Measurements from ENCODE around the gene AHR.

Gene AHR

DNA sequence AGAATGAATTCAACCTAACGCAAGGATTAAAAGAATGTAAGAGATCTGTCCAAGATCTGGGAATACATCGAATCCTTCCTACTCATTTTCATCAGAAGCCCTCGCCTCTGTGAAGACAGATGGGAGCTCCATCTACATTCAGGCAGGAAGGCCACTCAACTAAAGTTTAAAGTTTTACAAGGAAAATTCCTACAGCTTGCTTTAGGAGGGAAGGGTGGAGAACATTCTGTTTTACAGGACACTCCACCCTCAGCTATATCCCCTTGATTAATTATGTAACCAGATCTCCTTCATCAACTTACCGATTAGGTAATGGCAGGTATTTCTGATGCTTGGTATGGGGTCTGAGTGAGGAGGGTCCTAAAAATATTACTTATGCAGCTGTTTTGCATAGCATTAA lies 5.6 kb upstream of the AHR start:
- CTCF ChIA-PET: interaction anchor here (1.3 kb wide), 1 partner anchor 15 kb away, joined by 4 read pairs; no protein-coding TSS in a partner anchor

GRCh38 chr7:17293481-17293880 lies 5.0 kb upstream of the AHR start:
- Histone ChIP-seq H3K27ac (ENCODE audit: extremely low read depth, low read depth, low read length) (no peak overlapping the region), H3K36me3 (ENCODE audit: control insufficient read depth in 2 of 2, insufficient read depth in 1 of 2, low read length in 2 of 2) (no peaks in the 10 kb centered on the region), H3K9me3 (ENCODE audit: control insufficient read depth, insufficient read depth, low read depth, low read length) (no peaks in the 10 kb centered on the region), H3K4me1 (ENCODE audit: control insufficient read depth, insufficient read depth, low read length) (peaks cover 7% of the 10 kb centered on the region; the same call in 1 of the 2 replicates), H3K4me3 (ENCODE audit: low read depth, low read length) (no peak overlapping the region)
- CTCF ChIA-PET: interaction anchor here (1.3 kb wide), 1 partner anchor 16 kb away, joined by 4 read pairs; no protein-coding TSS in a partner anchor
- POLR2A ChIA-PET: no interaction called here
- TF ChIP-seq ZNF146 (tag by site-specific recombination; IDR thresholded peaks at IDR 0.05) (no peak), ZNF571 (tag by site-specific recombination; IDR thresholded peaks at IDR 0.05) (no peak), ZNF48 (tag by site-specific recombination; IDR thresholded peaks at IDR 0.05) (no peak), ZSCAN23 (tag by site-specific recombination; IDR thresholded peaks at IDR 0.05) (no peak), ZNF37A (tag by site-specific recombination; IDR thresholded peaks at IDR 0.05) (no peak), ZNF600 (tag by site-specific recombination; IDR thresholded peaks at IDR 0.05) (no peak), ZNF324 (tag by site-specific recombination; IDR thresholded peaks at IDR 0.05) (no peak), ZNF211 (tag by site-specific recombination; IDR thresholded peaks at IDR 0.05; ENCODE audit: low read depth) (no peak), TRIM28 (IDR thresholded peaks at IDR 0.05; ENCODE audit: borderline replicate concordance, low read length) (no peak), SP3 (tag by site-specific recombination; IDR thresholded peaks at IDR 0.05) (no peak), KLF16 (tag by site-specific recombination; IDR thresholded peaks at IDR 0.05) (no peak), HOXA7 (CRISPR knock-in tag; IDR thresholded peaks at IDR 0.05; ENCODE audit: borderline replicate concordance) (no peak)
- TF ChIP-seq, protein P1, sequence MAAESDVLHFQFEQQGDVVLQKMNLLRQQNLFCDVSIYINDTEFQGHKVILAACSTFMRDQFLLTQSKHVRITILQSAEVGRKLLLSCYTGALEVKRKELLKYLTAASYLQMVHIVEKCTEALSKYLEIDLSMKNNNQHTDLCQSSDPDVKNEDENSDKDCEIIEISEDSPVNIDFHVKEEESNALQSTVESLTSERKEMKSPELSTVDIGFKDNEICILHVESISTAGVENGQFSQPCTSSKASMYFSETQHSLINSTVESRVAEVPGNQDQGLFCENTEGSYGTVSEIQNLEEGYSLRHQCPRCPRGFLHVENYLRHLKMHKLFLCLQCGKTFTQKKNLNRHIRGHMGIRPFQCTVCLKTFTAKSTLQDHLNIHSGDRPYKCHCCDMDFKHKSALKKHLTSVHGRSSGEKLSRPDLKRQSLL (tag by site-specific recombination; IDR thresholded peaks at IDR 0.05): no peak

More for the DNA sequence above, 5.6 kb upstream of the AHR start:
- POLR2A ChIA-PET: no interaction called here
- Histone ChIP-seq H3K27ac (ENCODE audit: extremely low read depth, low read depth, low read length) (no peak overlapping the region), H3K9me3 (ENCODE audit: control insufficient read depth, insufficient read depth, low read depth, low read length) (no peaks in the 10 kb centered on the region), H3K4me3 (ENCODE audit: low read depth, low read length) (no peak overlapping the region), H3K36me3 (ENCODE audit: control insufficient read depth in 2 of 2, insufficient read depth in 1 of 2, low read length in 2 of 2) (no peaks in the 10 kb centered on the region), H3K4me1 (ENCODE audit: control insufficient read depth, insufficient read depth, low read length) (peaks cover 7% of the 10 kb centered on the region; the same call in 1 of the 2 replicates)
- no peak for TF ChIP-seq ZNF837 (tag by site-specific recombination; IDR thresholded peaks at IDR 0.05)
- TF ChIP-seq ZNF610 (tag by site-specific recombination; IDR thresholded peaks at IDR 0.05; ENCODE audit: borderline replicate concordance): no peak
- TF ChIP-seq REPIN1 (tag by site-specific recombination; IDR thresholded peaks at IDR 0.05; ENCODE audit: low read depth): no peak

- Histone ChIP-seq H3K36me3 (ENCODE audit: control insufficient read depth in 2 of 2, insufficient read depth in 1 of 2, low read length in 2 of 2) (no peaks in the 10 kb centered on the region), H3K9me3 (ENCODE audit: control insufficient read depth, insufficient read depth, low read depth, low read length) (no peaks in the 10 kb centered on the region), H3K4me1 (ENCODE audit: control insufficient read depth, insufficient read depth, low read length) (peaks cover 6% of the 10 kb centered on the region), H3K4me3 (ENCODE audit: low read depth, low read length) (no peak overlapping the region), H3K27ac (ENCODE audit: extremely low read depth, low read depth, low read length) (no peak overlapping the region)
- POLR2A ChIA-PET: no interaction called here
- CTCF ChIA-PET: no interaction called here
- TF ChIP-seq OSR2 (tag by site-specific recombination; IDR thresholded peaks at IDR 0.05) (no peak), SALL2 (tag by site-specific recombination; IDR thresholded peaks at IDR 0.05; ENCODE audit: borderline replicate concordance) (no peak), ZNF555 (tag by site-specific recombination; conservative IDR thresholded peaks at IDR 0.05) (no peak), ZBTB1 (tag by site-specific recombination; IDR thresholded peaks at IDR 0.05) (no peak), OVOL3 (tag by site-specific recombination; IDR thresholded peaks at IDR 0.05) (no peak), ZNF302 (tag by site-specific recombination; IDR thresholded peaks at IDR 0.05; ENCODE audit: low read depth) (no peak), ZBTB10 (tag by site-specific recombination; IDR thresholded peaks at IDR 0.05) (no peak), ZFP37 (tag by site-specific recombination; IDR thresholded peaks at IDR 0.05) (no peak), ZNF280D (tag by site-specific recombination; IDR thresholded peaks at IDR 0.05) (no peak)
- TF ChIP-seq, protein P2, sequence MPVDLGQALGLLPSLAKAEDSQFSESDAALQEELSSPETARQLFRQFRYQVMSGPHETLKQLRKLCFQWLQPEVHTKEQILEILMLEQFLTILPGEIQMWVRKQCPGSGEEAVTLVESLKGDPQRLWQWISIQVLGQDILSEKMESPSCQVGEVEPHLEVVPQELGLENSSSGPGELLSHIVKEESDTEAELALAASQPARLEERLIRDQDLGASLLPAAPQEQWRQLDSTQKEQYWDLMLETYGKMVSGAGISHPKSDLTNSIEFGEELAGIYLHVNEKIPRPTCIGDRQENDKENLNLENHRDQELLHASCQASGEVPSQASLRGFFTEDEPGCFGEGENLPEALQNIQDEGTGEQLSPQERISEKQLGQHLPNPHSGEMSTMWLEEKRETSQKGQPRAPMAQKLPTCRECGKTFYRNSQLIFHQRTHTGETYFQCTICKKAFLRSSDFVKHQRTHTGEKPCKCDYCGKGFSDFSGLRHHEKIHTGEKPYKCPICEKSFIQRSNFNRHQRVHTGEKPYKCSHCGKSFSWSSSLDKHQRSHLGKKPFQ (tag by site-specific recombination; IDR thresholded peaks at IDR 0.05): no peak
Observed at GRCh38 chr7:17297243-17297642, 1.2 kb upstream of the AHR start.
